GM19467 (cell line): ENCODE measurements around the gene GRK5.
"Not testable (repeated sequence)": the region's sequence is repeated elsewhere in the genome, so short reads cannot be mapped to it uniquely, and the experiment has no call there.

Source experiments
- ATAC-seq: cut with Tn5 transposase; IDR thresholded peaks from one replicate; pipeline ENCODE4 v1.9.1; 2021; ENCODE audit warnings: mild to moderate bottlenecking, moderate library complexity; ENCODE audit not compliant: unreplicated experiment

Gene GRK5

GRCh38 chr10:119272736-119273135 lies 65.4 kb downstream of the GRK5 start:
- no peak for ATAC-seq

- ATAC-seq, result no peak
Observed at GRCh38 chr10:119273413-119273812, 66.0 kb downstream of the GRK5 start.

- no peak for ATAC-seq
Observed at GRCh38 chr10:119274519-119275045, 67.2 kb downstream of the GRK5 start.

GRCh38 chr10:119275085-119275484 lies 67.7 kb downstream of the GRK5 start:
- no peak for ATAC-seq

- ATAC-seq, result not testable (repeated sequence)
Observed at GRCh38 chr10:119276194-119276593, 68.8 kb downstream of the GRK5 start.

GRCh38 chr10:119278126-119278709 lies 70.8 kb downstream of the GRK5 start:
- no peak for ATAC-seq

GRCh38 chr10:119279441-119279840 lies 72.1 kb downstream of the GRK5 start:
- no peak for ATAC-seq

GRCh38 chr10:119281581-119282071 lies 74.3 kb downstream of the GRK5 start:
- ATAC-seq, result no peak

- ATAC-seq, result no peak
Observed at GRCh38 chr10:119282446-119282845, 75.1 kb downstream of the GRK5 start.

- ATAC-seq, result no peak
Observed at GRCh38 chr10:119283387-119283786, 76.0 kb downstream of the GRK5 start.

- ATAC-seq, result peak; percentile 70
Observed at GRCh38 chr10:119283818-119284217, 76.4 kb downstream of the GRK5 start.

GRCh38 chr10:119284679-119285096 lies 77.3 kb downstream of the GRK5 start:
- no peak for ATAC-seq

- no peak for ATAC-seq
Observed at GRCh38 chr10:119285495-119286267, 78.3 kb downstream of the GRK5 start.

- ATAC-seq, result no peak
Observed at GRCh38 chr10:119286516-119286915, 79.1 kb downstream of the GRK5 start.

GRCh38 chr10:119286983-119287633 lies 79.7 kb downstream of the GRK5 start:
- ATAC-seq, result no peak

GRCh38 chr10:119288574-119289001 lies 81.2 kb downstream of the GRK5 start:
- no peak for ATAC-seq

GRCh38 chr10:119289227-119289920 lies 82.0 kb downstream of the GRK5 start:
- ATAC-seq, result no peak

- no peak for ATAC-seq
Observed at GRCh38 chr10:119290301-119291048, 83.1 kb downstream of the GRK5 start.

- ATAC-seq, result no peak
Observed at GRCh38 chr10:119291223-119291900, 84.0 kb downstream of the GRK5 start.
